ENCODE results near the gene GAL3ST2. TPM values are rescaled to one million over a fixed set of nuclear protein-coding genes. Genes with fewer than 3 reads are reported as not detected.

GAL3ST2 gene
- total RNA-seq, 1 donor from 2014 or later: not detected

- DNase-seq: no peak
Measured at GRCh38 chr2:241846406-241846805, 69.8 kb downstream of the GAL3ST2 start.

GRCh38 chr2:241848761-241849615 lies 72.4 kb downstream of the GAL3ST2 start:
- DNase-seq: no peak

GRCh38 chr2:241849616-241850543 lies 73.3 kb downstream of the GAL3ST2 start:
- no peak for DNase-seq

GRCh38 chr2:241850544-241851324 lies 74.1 kb downstream of the GAL3ST2 start:
- DNase-seq: no peak

- no peak for DNase-seq
Measured at GRCh38 chr2:241851325-241852115, 74.9 kb downstream of the GAL3ST2 start.

- DNase-seq: no peak
Measured at GRCh38 chr2:241852116-241852980, 75.7 kb downstream of the GAL3ST2 start.

- no peak for DNase-seq
Measured at GRCh38 chr2:241852981-241853631, 76.5 kb downstream of the GAL3ST2 start.

Other genes with a start within 250 kb of the GAL3ST2 start
- 88.1 and 99.4 TPM in 2 replicates for gene BOK, start 218.1 kb upstream of the GAL3ST2 start, total RNA-seq
- gene THAP4, start 139.7 kb upstream of the GAL3ST2 start, total RNA-seq: 37.8 and 46.6 TPM in 2 replicates
- gene ATG4B, start 139.1 kb upstream of the GAL3ST2 start, total RNA-seq: 66.4 and 88.5 TPM in 2 replicates
- 36.2 and 68.2 TPM in 2 replicates for gene DTYMK, start 90.0 kb upstream of the GAL3ST2 start, total RNA-seq
- 23.7 and 24.8 TPM in 2 replicates for gene ING5, start 74.8 kb upstream of the GAL3ST2 start, total RNA-seq
- 12.5 and 19.4 TPM in 2 replicates for gene D2HGDH, start 42.2 kb upstream of the GAL3ST2 start, total RNA-seq
- not detected in 2 replicates for gene NEU4, start 32.4 kb downstream of the GAL3ST2 start, total RNA-seq
- not detected in 2 replicates for gene PDCD1, start 82.1 kb downstream of the GAL3ST2 start, total RNA-seq
- gene RTP5, start 92.9 kb downstream of the GAL3ST2 start, total RNA-seq: not detected in 2 replicates